Measurements from ENCODE around the gene TTBK2.
A peak's percentile ranks its signal among the peaks of the same experiment; 100 is the strongest.
"Not testable (repeated sequence)": the region's sequence is repeated elsewhere in the genome, so short reads cannot be mapped to it uniquely, and the experiment has no call there.

Gene TTBK2

DNA sequence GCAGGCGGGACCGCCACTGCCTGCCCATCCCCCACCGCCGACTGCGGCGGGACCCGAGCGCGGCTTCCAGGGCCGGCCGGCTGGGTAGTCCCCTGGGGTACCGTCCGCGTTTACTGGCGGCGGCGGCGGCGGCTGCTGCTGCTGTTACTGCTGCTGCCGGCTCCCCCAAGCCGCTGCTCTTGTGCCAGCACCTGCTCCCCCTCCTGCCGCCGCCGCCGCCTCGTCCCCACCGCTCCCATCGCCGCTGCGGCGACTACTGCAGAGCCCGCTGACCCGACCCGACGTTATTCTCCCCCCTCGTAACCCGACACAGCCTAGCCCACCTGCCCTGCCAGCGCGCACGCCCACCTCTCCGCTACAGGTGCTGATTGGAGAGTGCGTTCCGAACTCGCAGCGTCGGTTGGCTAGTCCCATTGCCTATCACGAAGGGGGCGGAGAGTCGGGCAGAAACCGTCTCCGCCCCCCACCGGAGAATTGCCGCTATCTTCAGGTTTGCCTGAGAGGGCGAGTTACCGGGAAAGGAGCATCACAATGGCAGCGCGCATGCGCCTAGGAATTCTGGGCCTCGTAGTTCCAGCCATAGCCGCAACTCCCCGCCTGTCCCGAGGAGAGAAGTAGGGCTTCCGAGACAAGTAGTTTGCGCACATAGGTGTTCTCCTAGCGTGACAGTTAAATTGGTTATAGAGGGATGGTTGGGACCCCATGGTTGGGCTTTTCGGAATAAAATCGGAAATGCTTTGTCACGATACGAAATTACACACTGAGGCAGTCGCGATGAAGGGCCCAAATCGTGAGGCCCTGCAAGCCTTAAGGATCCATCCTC is at the start of gene TTBK2:
TSS of gene TTBK2 (minus strand) at position 260 of the 823 bp plus-strand sequence. CDS start 42,161 bp downstream, outside the sequence.
- FAIRE-seq = peak; percentile 98
- DNase-seq (ENCODE audit: insufficient read length, low spot score) = peak; percentile 65

DNA sequence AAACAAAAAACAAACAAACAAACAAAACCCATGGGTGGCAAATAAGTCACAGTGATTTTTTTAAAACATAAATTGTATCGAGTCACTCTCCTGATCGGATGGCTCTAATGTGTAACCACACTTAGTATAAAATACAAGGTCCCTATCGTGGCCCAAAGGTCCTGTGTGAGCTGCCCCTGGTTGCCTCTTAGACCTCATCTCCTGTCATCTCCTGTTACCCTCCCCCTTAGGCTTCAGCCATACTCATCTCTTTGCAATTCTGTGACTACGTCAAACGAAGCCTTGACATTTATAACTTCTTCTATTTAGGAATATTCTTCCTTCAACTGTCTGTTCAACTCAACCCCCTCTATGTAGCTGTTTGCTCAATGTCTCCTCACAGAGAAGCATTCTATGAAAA is 43.9 kb upstream of the TTBK2 start:
- DNase-seq (ENCODE audit: insufficient read length, low spot score) (no peak), FAIRE-seq (no peak)

- DNase-seq (ENCODE audit: insufficient read length, low spot score) (no peak), FAIRE-seq (no peak)
Observed at GRCh38 chr15:42955518-42955917, 34.9 kb upstream of the TTBK2 start.

GRCh38 chr15:42954291-42954690 is 33.7 kb upstream of the TTBK2 start:
- DNase-seq (ENCODE audit: insufficient read length, low spot score) (no peak), FAIRE-seq (no peak)

DNA sequence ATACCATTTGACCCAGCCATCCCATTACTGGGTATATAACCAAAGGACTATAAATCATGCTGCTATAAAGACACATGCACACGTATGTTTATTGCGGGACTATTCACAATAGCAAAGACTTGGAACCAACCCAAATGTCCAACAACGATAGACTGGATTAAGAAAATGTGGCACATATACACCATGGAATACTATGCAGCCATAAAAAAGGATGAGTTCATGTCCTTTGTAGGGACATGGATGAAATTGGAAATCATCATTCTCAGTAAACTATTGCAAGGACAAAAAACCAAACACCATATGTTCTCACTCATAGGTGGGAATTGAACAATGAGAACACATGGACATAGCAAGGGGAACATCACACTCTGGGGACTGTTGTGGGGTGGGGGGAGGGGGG is 28.3 kb upstream of the TTBK2 start:
- not testable (repeated sequence) for DNase-seq (ENCODE audit: insufficient read length, low spot score); FAIRE-seq

DNA sequence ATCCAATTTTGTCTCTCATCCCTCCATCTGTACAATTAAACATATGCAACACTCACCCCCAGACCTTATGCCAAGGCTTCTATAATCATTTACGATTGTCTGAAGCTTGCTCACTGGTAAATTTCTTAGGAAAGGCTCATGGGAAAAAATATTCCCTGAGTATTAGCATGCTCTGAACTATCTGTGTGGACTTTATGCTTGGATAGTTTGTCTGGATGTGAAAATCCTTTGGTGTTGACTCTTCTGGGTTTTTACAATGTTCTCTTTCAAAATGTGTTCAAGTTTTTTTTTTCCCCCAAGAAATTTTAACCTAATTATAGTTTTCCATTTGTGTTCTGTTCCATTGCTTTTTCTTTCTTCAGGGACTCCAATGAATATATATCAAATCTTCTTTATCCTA is 19.9 kb upstream of the TTBK2 start:
- FAIRE-seq = no peak
- no peak for DNase-seq (ENCODE audit: insufficient read length, low spot score)

DNA sequence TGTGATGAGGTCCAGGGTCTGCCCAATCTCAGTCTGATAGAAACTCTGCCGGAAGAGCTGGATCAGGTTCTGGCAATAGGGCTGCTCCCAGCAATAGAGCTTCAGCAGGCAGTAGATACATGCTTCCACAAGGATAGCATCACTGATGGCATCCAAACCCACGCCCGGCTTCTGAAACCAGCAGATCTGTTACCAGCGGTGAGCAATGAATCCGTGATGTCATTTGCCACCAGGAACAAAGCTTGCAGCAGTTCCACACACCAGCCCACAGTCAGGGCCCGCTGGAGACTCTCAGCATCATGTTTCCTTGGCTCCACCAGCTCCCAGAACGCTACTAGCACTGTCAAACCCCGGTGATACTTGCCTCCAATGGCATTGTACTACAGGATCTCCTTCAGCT is 19.3 kb upstream of the TTBK2 start:
- DNase-seq (ENCODE audit: insufficient read length, low spot score) = no peak
- FAIRE-seq = no peak

GRCh38 chr15:42937143-42937542 is 16.6 kb upstream of the TTBK2 start:
- DNase-seq (ENCODE audit: insufficient read length, low spot score) = no peak
- FAIRE-seq = no peak

DNA sequence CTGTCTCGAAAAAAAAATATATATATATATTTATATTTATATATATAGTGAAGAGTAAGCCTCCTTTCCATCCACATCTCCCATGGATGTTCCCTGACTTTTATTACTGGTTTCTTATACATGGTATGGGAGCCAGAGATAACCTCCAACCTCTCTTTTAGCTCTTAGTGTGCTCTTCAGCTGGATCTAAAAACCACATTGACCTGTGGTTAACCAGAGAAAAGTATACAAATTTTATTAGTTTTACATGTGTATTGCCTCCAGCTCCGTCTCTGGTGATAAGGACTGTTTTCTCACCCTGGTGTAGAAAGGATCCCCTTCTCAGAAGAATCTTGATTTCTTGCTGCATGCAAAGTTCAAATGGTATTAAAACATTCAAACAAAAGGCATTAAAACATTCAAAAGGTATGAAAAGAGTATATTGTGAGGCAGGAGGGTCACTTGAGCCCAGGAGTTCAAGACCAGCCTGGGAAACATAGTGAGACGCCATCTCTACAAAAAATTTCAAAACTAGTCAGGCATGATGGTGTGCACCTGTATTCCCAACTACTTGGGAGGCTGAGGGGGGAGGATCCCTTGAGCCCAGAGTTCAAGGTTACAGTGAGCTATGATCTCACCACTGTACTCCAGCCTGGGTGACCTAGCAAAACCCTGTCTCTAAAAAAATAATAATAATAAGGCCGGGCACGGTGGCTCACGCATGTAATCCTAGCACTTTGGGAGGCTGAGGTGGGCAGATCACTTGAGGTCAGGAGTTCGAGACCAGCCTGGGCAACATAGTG is 13.5 kb upstream of the TTBK2 start:
- FAIRE-seq = no peak
- DNase-seq (ENCODE audit: insufficient read length, low spot score) = no peak

GRCh38 chr15:42932833-42933515 is 12.4 kb upstream of the TTBK2 start:
- DNase-seq (ENCODE audit: insufficient read length, low spot score) (no peak), FAIRE-seq (no peak)

- no peak for FAIRE-seq
- DNase-seq (ENCODE audit: insufficient read length, low spot score) = no peak
Observed at GRCh38 chr15:42931702-42932486, 11.3 kb upstream of the TTBK2 start.

DNA sequence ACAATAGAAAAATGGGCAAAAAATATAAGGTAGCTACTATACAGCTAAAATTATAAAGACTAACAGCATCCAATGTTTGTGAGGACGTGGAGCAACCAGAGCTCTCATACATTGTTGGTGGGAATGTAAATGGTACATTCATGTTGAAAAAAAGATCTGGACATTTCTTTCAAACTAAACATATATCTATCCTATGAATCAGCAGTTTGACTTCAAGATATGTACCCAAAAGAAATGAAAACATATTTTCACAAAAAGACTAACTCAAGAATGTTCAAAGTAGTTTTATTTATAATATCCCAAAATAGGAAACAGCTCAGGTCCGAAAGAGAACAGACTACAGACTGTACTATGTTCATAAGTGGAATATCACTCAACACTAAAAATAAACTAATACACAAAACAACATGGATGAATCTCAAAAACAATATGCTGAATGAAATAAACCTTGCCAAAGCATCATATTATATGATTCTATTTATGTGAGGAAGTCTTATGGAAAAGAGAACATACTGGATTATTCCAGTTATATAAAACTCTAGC is 8.8 kb upstream of the TTBK2 start:
- FAIRE-seq (no peak), DNase-seq (ENCODE audit: insufficient read length, low spot score) (no peak)

- DNase-seq (ENCODE audit: insufficient read length, low spot score) (no peak), FAIRE-seq (peak; percentile 26)
Observed at GRCh38 chr15:42921342-42921731, 759 bp upstream of the TTBK2 start.

DNA sequence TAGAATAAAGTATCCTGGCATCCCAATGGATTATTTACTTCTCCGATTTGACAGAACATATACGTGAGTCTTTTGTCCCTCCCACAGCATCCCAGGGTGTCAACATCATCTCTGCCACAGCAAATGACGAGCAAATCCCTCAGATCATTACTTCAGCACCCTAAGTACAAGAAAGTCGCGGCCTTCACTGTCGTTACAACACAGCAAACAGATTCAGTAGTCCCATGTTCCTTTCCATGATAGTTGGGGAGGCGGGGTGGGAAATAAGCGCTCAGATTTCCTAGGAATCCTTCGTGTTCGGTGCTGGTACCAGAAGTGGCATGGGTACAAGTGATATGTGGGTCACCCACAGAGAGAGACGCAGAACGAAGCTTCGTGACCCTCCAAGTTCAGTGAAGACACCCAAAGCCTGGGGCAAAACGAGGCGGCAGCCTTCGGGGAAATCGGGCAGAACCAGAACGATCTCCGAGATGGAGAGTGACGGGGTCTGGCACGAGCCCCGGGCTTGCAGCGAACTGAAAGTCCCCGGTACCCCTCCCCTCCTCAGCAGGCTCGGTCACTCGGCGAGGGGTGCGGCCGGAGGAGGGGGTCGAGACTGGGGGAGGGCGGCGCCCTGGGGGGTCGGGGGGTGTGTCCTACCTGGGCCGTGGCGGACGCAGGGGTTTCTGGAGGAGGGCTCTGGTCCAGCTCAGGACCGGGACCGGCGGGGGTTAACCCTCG is 619 bp downstream of the TTBK2 start:
- no peak for DNase-seq (ENCODE audit: insufficient read length, low spot score)
- FAIRE-seq = peak; percentile 35

GRCh38 chr15:42919308-42919707 is 1.3 kb downstream of the TTBK2 start:
- DNase-seq (ENCODE audit: insufficient read length, low spot score) = no peak
- FAIRE-seq = no peak

DNA sequence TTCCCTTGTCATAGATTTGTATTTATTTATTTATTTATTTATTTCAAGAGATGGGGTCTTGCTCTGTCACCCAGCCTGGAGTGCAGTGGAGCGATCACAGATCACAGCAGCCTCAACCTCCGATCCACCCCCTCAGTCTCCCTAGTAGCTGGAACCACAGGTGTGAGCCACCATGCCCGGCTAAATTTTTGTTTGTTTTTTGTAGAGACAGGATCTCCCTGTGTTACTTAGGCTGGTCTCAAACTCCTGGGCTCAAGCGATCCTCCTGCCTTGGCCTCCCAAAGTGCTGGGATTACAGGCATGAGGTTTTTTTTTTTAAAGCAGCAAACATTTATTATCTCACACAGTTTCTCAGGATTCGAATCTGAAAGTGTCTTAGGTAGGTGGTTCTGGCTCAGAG is 2.5 kb downstream of the TTBK2 start:
- FAIRE-seq (peak; percentile 60), DNase-seq (ENCODE audit: insufficient read length, low spot score) (no peak)

GRCh38 chr15:42915654-42916315 is 4.8 kb downstream of the TTBK2 start:
- FAIRE-seq = no peak

DNA sequence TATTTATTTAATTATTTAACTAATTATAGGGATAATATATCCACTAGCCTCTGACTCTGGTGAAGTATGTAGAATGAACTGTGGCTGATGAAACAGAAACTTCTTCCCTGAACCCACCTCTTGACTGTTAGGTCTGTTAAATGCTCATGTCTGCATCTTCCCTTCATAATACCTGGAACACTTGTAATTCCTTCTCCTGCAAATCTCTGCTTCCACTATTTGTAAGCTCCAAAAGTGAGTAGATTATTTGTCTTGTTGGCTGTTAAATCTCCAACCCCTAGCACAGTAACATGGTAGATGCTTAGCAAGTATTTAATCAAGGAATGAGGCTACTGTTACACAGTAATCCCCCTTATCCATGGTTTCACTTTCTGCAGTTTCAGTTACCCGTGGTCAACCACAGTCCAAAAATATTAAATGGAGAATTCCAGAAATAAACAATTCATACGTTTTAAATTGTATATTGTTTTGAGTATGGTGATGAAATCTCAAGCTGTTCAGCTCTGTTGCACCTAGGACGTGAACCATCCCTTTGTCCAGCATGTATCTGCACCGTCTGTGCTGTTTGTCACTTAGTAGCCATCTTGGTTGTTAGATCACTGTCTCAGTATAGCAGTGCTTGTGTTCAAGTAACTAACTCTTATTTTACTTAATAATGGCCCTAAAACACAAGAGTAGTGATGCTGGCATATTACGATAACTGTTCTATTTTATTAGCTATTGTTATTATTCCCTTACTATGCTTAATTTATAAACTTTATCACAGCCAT is 5.7 kb downstream of the TTBK2 start:
- DNase-seq (ENCODE audit: insufficient read length, low spot score) (no peak), FAIRE-seq (peak; percentile 53)

More at GRCh38 chr15:42915654-42916315, 4.8 kb downstream of the TTBK2 start:
- no peak for DNase-seq (ENCODE audit: insufficient read length, low spot score)
